Spleen (tissue), 7 donors: ENCODE data around the gene ABTB2.

Experiments
- CTCF ChIP-seq, 11 experiments: fragments of 200-600 bp in 7 of 11; fragments of 450-650 bp in 4 of 11; sonication (generic) in 4 of 11; IDR thresholded peaks in 8 of 11; conservative IDR thresholded peaks in 3 of 11; 1 replicate in 7 of 11; 2 replicates in 4 of 11; pipeline versions ENCODE4 v1.4.0 to v1.8.0; 2016 to 2021; ENCODE audit warnings: antibody characterized with exemption in 11 of 11, inconsistent platforms in 4 of 11, mild to moderate bottlenecking in 1 of 11
- POLR2A ChIP-seq, 3 donors: fragments of 450-650 bp; IDR thresholded peaks; one replicate each; pipeline ENCODE4 v1.5.1; 2017; ENCODE audit warnings: antibody characterized with exemption in 3 of 3, mild to moderate bottlenecking in 1 of 3
- POLR2AphosphoS5 ChIP-seq, 3 donors: sonication (generic); formaldehyde crosslinking; IDR thresholded peaks; one replicate each; pipeline ENCODE4 v1.5.1; 2017; ENCODE audit warnings: antibody characterized with exemption in 3 of 3
- donor health status: DM: no; HTN: no; CAD: no; lungs with moderate emphysema.
- donor health status: DM: no; HTN: no; CAD: no.
- donor health status: DM: no; HTN: no; CAD: no.

DNA sequence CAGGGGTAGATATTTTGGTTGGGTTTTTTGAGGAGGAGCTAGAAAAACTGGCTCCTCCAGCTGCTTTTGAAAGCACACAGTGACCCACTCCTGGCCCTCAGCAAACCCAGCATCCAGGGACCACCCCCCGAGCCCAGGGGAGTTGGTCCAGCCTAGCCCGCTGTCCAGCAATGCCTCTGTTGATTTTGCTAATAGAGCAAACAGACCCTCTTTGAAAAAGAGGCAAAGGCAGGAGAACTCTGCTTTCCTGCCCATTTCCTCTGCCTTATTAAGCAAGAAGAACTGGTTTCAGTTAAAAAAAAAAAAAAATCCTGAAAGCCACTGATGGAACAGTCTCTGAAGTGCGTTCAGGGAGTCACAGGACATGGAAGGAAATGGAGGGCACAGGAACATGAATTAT is 25.3 kb downstream of the ABTB2 start:
- TF ChIP-seq CTCF (IDR thresholded peaks at IDR 0.05 in 8 of 11, conservative IDR thresholded peaks at IDR 0.05 in 3 of 11) (no peak), POLR2A (IDR thresholded peaks at IDR 0.05) (no peak), POLR2AphosphoS5 (IDR thresholded peaks at IDR 0.05) (no peak)
